ENCODE data around the gene AAMP. TPM values are rescaled to one million over a fixed set of nuclear protein-coding genes. Genes with fewer than 3 reads are reported as not detected.
"Not testable (repeated sequence)": the region's sequence is repeated elsewhere in the genome, so short reads cannot be mapped to it uniquely, and the experiment has no call there.

The AAMP gene
- total RNA-seq (10 to 100 TPM; 46.2 to 71.3 (median 67.4) TPM), total RNA-seq (43.4 to 180 (median 87.2) reads per million in 29 experiments)
- total RNA-seq (2013) = 56.8 TPM

- Mint-ChIP-seq H3K27ac (peak within 1 kb of the TSS; percentile 87 to 92), H3K9me3 (no peaks in the 10 kb centered on the region), H3K4me1 (peaks cover 47 to 61% (median 52%) of the 10 kb centered on the region in 3 donors), H3K36me3 (peaks cover 39% of the 10 kb centered on the region), H3K4me3 (peak within 1 kb of the TSS; percentile 92 to 95 (median 94)), H3K27me3 (no peaks in the 10 kb centered on the region)
- H3K9me3 ChIP-seq = no peaks in the 10 kb centered on the region
- H3K36me3 ChIP-seq (ENCODE audit: control insufficient read depth in 2 of 2, extremely low read depth in 1 of 2, insufficient read depth in 1 of 2, low read length in 1 of 2) = peaks cover 3 to 48% of the 10 kb centered on the region in 2 donors
- ATAC-seq (replicated peaks in 1 of 4) (peak; percentile 90 to 94 (median 91)), DNase-seq (peak; percentile 99 to 100 (median 100))
- H3K4me1 ChIP-seq (ENCODE audit: control insufficient read depth in 1 of 2, extremely low read depth in 1 of 2, insufficient read depth in 2 of 2, low read length in 2 of 2) = peaks cover 18 to 48% of the 10 kb centered on the region in 2 experiments
- peak within 1 kb of the TSS; percentile 59 for H3K27ac ChIP-seq (ENCODE audit: low read length)
- WGBS (ENCODE audit: insufficient coverage) = under 1% methylated on average over 49 of the region's 64 CpGs
- H3K4me3 ChIP-seq (ENCODE audit: control insufficient read depth in 1 of 2, extremely low read depth in 1 of 2, low read length in 1 of 2) = peak within 1 kb of the TSS; percentile 80 to 96
- no peaks in the 10 kb centered on the region for H3K27me3 ChIP-seq (replicated peaks in 1 of 2; ENCODE audit: control insufficient read depth in 2 of 2, extremely low read depth in 1 of 2, insufficient read depth in 2 of 2, low read length in 1 of 2)
- ChIA-PET CTCF (interaction anchor here (0.5 to 6.4 kb wide), 22 partner anchors 11 to 440 kb away, joined by 3 to 54 read pairs (median 4); partner anchors contain the start of genes ARPC2 (in 1 of the 2), CATIP (in 1 of the 2), TMBIM1 (in 1 of the 2) and TTLL4 (in 1 of the 2)), POLR2A (interaction anchor here (0.5 to 1.4 kb wide), 7 partner anchors 17 to 1117 kb away, joined by 3 to 11 read pairs (median 3); partner anchors contain the start of gene DNPEP (in 1 of the 2))
Observed at GRCh38 chr2:218269900-218270720, at the start of gene AAMP, which contains the start of gene PNKD. TSS of gene AAMP (minus strand) at chr2:218270137. CDS start at chr2:218270086, 51 bp downstream. TSS of gene PNKD (plus strand) at chr2:218270519. CDS start at chr2:218270536, 17 bp downstream.

- ATAC-seq (replicated peaks in 1 of 4) (no peak), DNase-seq (no peak)
- Mint-ChIP-seq H3K27ac (peak overlapping the region; percentile 95 to 99), H3K9me3 (peaks cover 0 to 3% (median 0%) of the 10 kb centered on the region in 3 donors), H3K36me3 (no peaks in the 10 kb centered on the region), H3K4me3 (peak overlapping the region in 1 of 3 donors; percentile 70), H3K4me1 (peaks cover 54 to 68% (median 56%) of the 10 kb centered on the region in 3 donors), H3K27me3 (no peaks in the 10 kb centered on the region)
- Histone ChIP-seq H3K27me3 (replicated peaks in 1 of 2; ENCODE audit: control insufficient read depth in 2 of 2, extremely low read depth in 1 of 2, insufficient read depth in 2 of 2, low read length in 1 of 2) (peaks cover 0 to 3% of the 10 kb centered on the region in 2 experiments), H3K9me3 (no peaks in the 10 kb centered on the region), H3K4me1 (ENCODE audit: control insufficient read depth in 1 of 2, extremely low read depth in 1 of 2, insufficient read depth in 2 of 2, low read length in 2 of 2) (peaks cover 22 to 39% of the 10 kb centered on the region in 2 experiments), H3K36me3 (ENCODE audit: control insufficient read depth in 2 of 2, extremely low read depth in 1 of 2, insufficient read depth in 1 of 2, low read length in 1 of 2) (no peaks in the 10 kb centered on the region), H3K27ac (ENCODE audit: low read length) (no peak overlapping the region), H3K4me3 (ENCODE audit: control insufficient read depth in 1 of 2, extremely low read depth in 1 of 2, low read length in 1 of 2) (no peak overlapping the region)
- POLR2A ChIA-PET = interaction anchor here in 1 of 2 donors (0.6 kb wide), 1 partner anchor 78 kb away, joined by 3 read pairs; no protein-coding TSS in a partner anchor
- WGBS (ENCODE audit: insufficient coverage) = 58% methylated on average over 4 of the region's 7 CpGs
- CTCF ChIA-PET = interaction anchor here in 1 of 2 donors (1.2 kb wide), 1 partner anchor 28 kb away, joined by 3 read pairs; no protein-coding TSS in a partner anchor
Observed at GRCh38 chr2:218318241-218318640, 48.3 kb upstream of the AAMP start.

- ChIA-PET POLR2A (interaction anchor here in 1 of 2 donors (0.6 kb wide), 1 partner anchor 78 kb away, joined by 3 read pairs; no protein-coding TSS in a partner anchor), CTCF (interaction anchor here (1.1 to 1.2 kb wide), 2 partner anchors 27 to 39 kb away, joined by 3 to 6 read pairs; partner anchors contain the start of gene CATIP (in 1 of the 2))
- no peaks in the 10 kb centered on the region for H3K36me3 Mint-ChIP-seq
- peaks cover 54 to 67% (median 56%) of the 10 kb centered on the region in 3 donors for H3K4me1 Mint-ChIP-seq
- peak overlapping the region in 2 of 3 donors; percentile 70 to 80 for H3K4me3 Mint-ChIP-seq
- peaks cover 0 to 3% of the 10 kb centered on the region in 2 experiments for H3K27me3 ChIP-seq (replicated peaks in 1 of 2; ENCODE audit: control insufficient read depth in 2 of 2, extremely low read depth in 1 of 2, insufficient read depth in 2 of 2, low read length in 1 of 2)
- peaks cover 22 to 39% of the 10 kb centered on the region in 2 experiments for H3K4me1 ChIP-seq (ENCODE audit: control insufficient read depth in 1 of 2, extremely low read depth in 1 of 2, insufficient read depth in 2 of 2, low read length in 2 of 2)
- 70% methylated on average over 2 of the region's 4 CpGs for WGBS (ENCODE audit: insufficient coverage)
- H3K27ac ChIP-seq (ENCODE audit: low read length) = no peak overlapping the region
- H3K4me3 ChIP-seq (ENCODE audit: control insufficient read depth in 1 of 2, extremely low read depth in 1 of 2, low read length in 1 of 2) = no peak overlapping the region
- peaks cover 0 to 3% (median 0%) of the 10 kb centered on the region in 3 donors for H3K9me3 Mint-ChIP-seq
- H3K27ac Mint-ChIP-seq = peak overlapping the region; percentile 95 to 99
- no peaks in the 10 kb centered on the region for H3K27me3 Mint-ChIP-seq
- DNase-seq (no peak), ATAC-seq (replicated peaks in 1 of 4) (no peak)
- H3K9me3 ChIP-seq = no peaks in the 10 kb centered on the region
- no peaks in the 10 kb centered on the region for H3K36me3 ChIP-seq (ENCODE audit: control insufficient read depth in 2 of 2, extremely low read depth in 1 of 2, insufficient read depth in 1 of 2, low read length in 1 of 2)
Observed at GRCh38 chr2:218317835-218318234, 47.9 kb upstream of the AAMP start.

- H3K4me1 Mint-ChIP-seq = peaks cover 49 to 61% (median 52%) of the 10 kb centered on the region in 3 donors
- POLR2A ChIA-PET = no interaction called here
- no peaks in the 10 kb centered on the region for H3K36me3 Mint-ChIP-seq
- Histone ChIP-seq H3K27ac (ENCODE audit: low read length) (peak overlapping the region; percentile 76), H3K4me3 (ENCODE audit: control insufficient read depth in 1 of 2, extremely low read depth in 1 of 2, low read length in 1 of 2) (peak overlapping the region in 1 of 2 donors; percentile 34), H3K36me3 (ENCODE audit: control insufficient read depth in 2 of 2, extremely low read depth in 1 of 2, insufficient read depth in 1 of 2, low read length in 1 of 2) (no peaks in the 10 kb centered on the region), H3K9me3 (no peaks in the 10 kb centered on the region), H3K27me3 (replicated peaks in 1 of 2; ENCODE audit: control insufficient read depth in 2 of 2, extremely low read depth in 1 of 2, insufficient read depth in 2 of 2, low read length in 1 of 2) (no peaks in the 10 kb centered on the region), H3K4me1 (ENCODE audit: control insufficient read depth in 1 of 2, extremely low read depth in 1 of 2, insufficient read depth in 2 of 2, low read length in 2 of 2) (peaks cover 22 to 33% of the 10 kb centered on the region in 2 experiments)
- DNase-seq (no peak), ATAC-seq (replicated peaks in 1 of 4) (no peak)
- peak overlapping the region in 2 of 3 donors; percentile 70 to 80 for H3K4me3 Mint-ChIP-seq
- peaks cover 0 to 3% (median 0%) of the 10 kb centered on the region in 3 donors for H3K9me3 Mint-ChIP-seq
- no peaks in the 10 kb centered on the region for H3K27me3 Mint-ChIP-seq
- peak overlapping the region; percentile 95 to 99 for H3K27ac Mint-ChIP-seq
- CTCF ChIA-PET = interaction anchor here (0.6 to 1.2 kb wide), 3 partner anchors 27 to 80 kb away, joined by 3 to 6 read pairs (median 4); partner anchors contain the start of gene CATIP (in 1 of the 2)
- 100% methylated on average over 1 of the region's 1 CpG for WGBS (ENCODE audit: insufficient coverage)
Observed at GRCh38 chr2:218317303-218317630, 47.3 kb upstream of the AAMP start.

- peaks cover 22 to 26% of the 10 kb centered on the region in 2 experiments for H3K4me1 ChIP-seq (ENCODE audit: control insufficient read depth in 1 of 2, extremely low read depth in 1 of 2, insufficient read depth in 2 of 2, low read length in 2 of 2)
- Mint-ChIP-seq H3K4me3 (peak overlapping the region in 1 of 3 donors; percentile 70), H3K36me3 (no peaks in the 10 kb centered on the region), H3K4me1 (peaks cover 37 to 47% (median 42%) of the 10 kb centered on the region in 3 donors), H3K9me3 (peaks cover 0 to 3% (median 0%) of the 10 kb centered on the region in 3 donors), H3K27me3 (no peaks in the 10 kb centered on the region), H3K27ac (peak overlapping the region; percentile 95 to 99)
- CTCF ChIA-PET = interaction anchor here in 1 of 2 donors (0.5 to 1.3 kb wide), 3 partner anchors 25 to 356 kb away, joined by 3 to 5 read pairs (median 3); no protein-coding TSS in a partner anchor
- POLR2A ChIA-PET = interaction anchor here in 1 of 2 donors (0.6 kb wide), 1 partner anchor 85 kb away, joined by 5 read pairs; no protein-coding TSS in a partner anchor
- no peaks in the 10 kb centered on the region for H3K9me3 ChIP-seq
- no peaks in the 10 kb centered on the region for H3K36me3 ChIP-seq (ENCODE audit: control insufficient read depth in 2 of 2, extremely low read depth in 1 of 2, insufficient read depth in 1 of 2, low read length in 1 of 2)
- ATAC-seq (replicated peaks in 1 of 4) (no peak), DNase-seq (no peak)
- H3K27me3 ChIP-seq (replicated peaks in 1 of 2; ENCODE audit: control insufficient read depth in 2 of 2, extremely low read depth in 1 of 2, insufficient read depth in 2 of 2, low read length in 1 of 2) = no peaks in the 10 kb centered on the region
- H3K4me3 ChIP-seq (ENCODE audit: control insufficient read depth in 1 of 2, extremely low read depth in 1 of 2, low read length in 1 of 2) = no peak overlapping the region
- WGBS (ENCODE audit: insufficient coverage) = no CpG with 5 or more reads among the region's 8 CpGs
- peak overlapping the region; percentile 35 for H3K27ac ChIP-seq (ENCODE audit: low read length)
Observed at GRCh38 chr2:218315397-218315796, 45.5 kb upstream of the AAMP start.

GRCh38 chr2:218314764-218315163, 44.8 kb upstream of the AAMP start:
- H3K4me3 ChIP-seq (ENCODE audit: control insufficient read depth in 1 of 2, extremely low read depth in 1 of 2, low read length in 1 of 2); POLR2A ChIA-PET; H3K27ac ChIP-seq (ENCODE audit: low read length); H3K9me3 Mint-ChIP-seq; DNase-seq; H3K36me3 Mint-ChIP-seq; H3K4me3 Mint-ChIP-seq; H3K9me3 ChIP-seq; H3K27me3 ChIP-seq (replicated peaks in 1 of 2; ENCODE audit: control insufficient read depth in 2 of 2, extremely low read depth in 1 of 2, insufficient read depth in 2 of 2, low read length in 1 of 2); H3K36me3 ChIP-seq (ENCODE audit: control insufficient read depth in 2 of 2, extremely low read depth in 1 of 2, insufficient read depth in 1 of 2, low read length in 1 of 2); H3K27me3 Mint-ChIP-seq; ATAC-seq (replicated peaks in 1 of 4): not testable (repeated sequence)
- CTCF ChIA-PET = interaction anchor here (0.7 to 1.3 kb wide), 2 partner anchors 25 to 1914 kb away, joined by 3 to 4 read pairs; no protein-coding TSS in a partner anchor
- Mint-ChIP-seq H3K4me1 (peaks cover 31 to 41% (median 36%) of the 10 kb centered on the region in 3 donors), H3K27ac (peak overlapping the region; percentile 16 to 76)
- peaks cover 22 to 26% of the 10 kb centered on the region in 2 experiments for H3K4me1 ChIP-seq (ENCODE audit: control insufficient read depth in 1 of 2, extremely low read depth in 1 of 2, insufficient read depth in 2 of 2, low read length in 2 of 2)
- 93% methylated on average over 2 of the region's 4 CpGs for WGBS (ENCODE audit: insufficient coverage)

Measured in T-cell (primary cell).